Measurements from ENCODE around the gene TMEM132D. TPM values are rescaled to one million over a fixed set of nuclear protein-coding genes. Genes with fewer than 3 reads are reported as not detected.
"Not testable (repeated sequence)": the region's sequence is repeated elsewhere in the genome, so short reads cannot be mapped to it uniquely, and the experiment has no call there.

TMEM132D gene
- total RNA-seq, 1 donor from 2014 or later, result 15.2 TPM

DNA sequence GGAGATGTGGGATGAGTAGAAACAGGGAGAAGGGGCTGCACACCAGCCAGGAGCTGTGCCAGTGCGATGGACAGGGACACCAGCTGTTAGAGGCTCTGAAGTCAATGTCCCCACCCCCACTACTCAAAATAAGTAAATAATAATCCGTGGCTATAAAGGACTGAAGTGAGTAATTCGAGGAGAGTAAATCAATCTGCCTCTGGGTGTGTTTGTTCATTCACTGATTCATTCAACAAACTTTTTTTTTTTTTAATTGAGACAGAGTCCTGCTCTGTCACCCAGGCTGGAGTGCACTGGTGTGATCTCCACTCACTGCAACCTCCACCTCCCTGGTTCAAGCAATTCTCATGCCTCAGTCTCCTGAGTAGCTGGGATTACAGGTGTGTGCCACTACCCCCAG is 363.6 kb downstream of the TMEM132D start:
- peaks cover 8% of the 10 kb centered on the region for H3K9me3 Mint-ChIP-seq (ENCODE audit: unreplicated experiment)
- no peaks in the 10 kb centered on the region for H3K36me3 Mint-ChIP-seq (ENCODE audit: unreplicated experiment)
- no peak overlapping the region for H3K27ac Mint-ChIP-seq (ENCODE audit: unreplicated experiment)
- DNase-seq (ENCODE audit: extremely low spot score, unreplicated experiment), result no peak
- TF ChIP-seq, protein P1, sequence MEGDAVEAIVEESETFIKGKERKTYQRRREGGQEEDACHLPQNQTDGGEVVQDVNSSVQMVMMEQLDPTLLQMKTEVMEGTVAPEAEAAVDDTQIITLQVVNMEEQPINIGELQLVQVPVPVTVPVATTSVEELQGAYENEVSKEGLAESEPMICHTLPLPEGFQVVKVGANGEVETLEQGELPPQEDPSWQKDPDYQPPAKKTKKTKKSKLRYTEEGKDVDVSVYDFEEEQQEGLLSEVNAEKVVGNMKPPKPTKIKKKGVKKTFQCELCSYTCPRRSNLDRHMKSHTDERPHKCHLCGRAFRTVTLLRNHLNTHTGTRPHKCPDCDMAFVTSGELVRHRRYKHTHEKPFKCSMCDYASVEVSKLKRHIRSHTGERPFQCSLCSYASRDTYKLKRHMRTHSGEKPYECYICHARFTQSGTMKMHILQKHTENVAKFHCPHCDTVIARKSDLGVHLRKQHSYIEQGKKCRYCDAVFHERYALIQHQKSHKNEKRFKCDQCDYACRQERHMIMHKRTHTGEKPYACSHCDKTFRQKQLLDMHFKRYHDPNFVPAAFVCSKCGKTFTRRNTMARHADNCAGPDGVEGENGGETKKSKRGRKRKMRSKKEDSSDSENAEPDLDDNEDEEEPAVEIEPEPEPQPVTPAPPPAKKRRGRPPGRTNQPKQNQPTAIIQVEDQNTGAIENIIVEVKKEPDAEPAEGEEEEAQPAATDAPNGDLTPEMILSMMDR (IDR thresholded peaks at IDR 0.05), result no peak
- peaks cover 6% of the 10 kb centered on the region for H3K4me1 Mint-ChIP-seq (ENCODE audit: unreplicated experiment)
- H3K27me3 Mint-ChIP-seq (ENCODE audit: unreplicated experiment), result no peaks in the 10 kb centered on the region
- H3K4me3 Mint-ChIP-seq (ENCODE audit: unreplicated experiment), result no peak overlapping the region

DNA sequence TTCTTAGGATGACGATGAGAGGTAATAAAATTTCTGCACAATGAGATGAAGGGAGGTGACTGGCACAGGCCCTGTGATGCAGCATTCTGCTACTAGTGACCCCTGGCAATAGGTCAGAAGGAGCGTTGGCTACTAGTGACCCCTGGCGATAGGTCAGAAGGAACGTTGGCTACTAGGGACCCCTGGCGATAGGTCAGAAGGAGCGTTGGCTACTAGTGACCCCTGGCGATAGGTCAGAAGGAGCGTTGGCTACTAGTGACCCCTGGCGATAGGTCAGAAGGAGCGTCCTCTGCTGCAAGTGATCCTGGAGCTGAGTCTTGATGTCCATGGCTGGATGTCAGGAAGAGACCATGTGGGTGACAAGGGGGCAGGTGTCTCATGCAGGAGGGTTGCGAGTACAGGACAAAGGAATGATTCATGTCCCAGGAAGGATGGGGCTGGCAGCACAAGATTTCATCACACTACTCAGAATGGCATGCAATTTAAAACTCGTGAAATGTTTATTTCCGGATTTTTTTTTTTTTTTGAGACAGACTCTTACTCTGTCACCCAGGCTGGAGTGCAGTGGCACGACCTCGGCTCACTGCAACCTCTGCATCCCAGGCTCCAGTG is 365.0 kb downstream of the TMEM132D start:
- H3K9me3 Mint-ChIP-seq (ENCODE audit: unreplicated experiment); H3K27ac Mint-ChIP-seq (ENCODE audit: unreplicated experiment); H3K27me3 Mint-ChIP-seq (ENCODE audit: unreplicated experiment); H3K36me3 Mint-ChIP-seq (ENCODE audit: unreplicated experiment); H3K4me3 Mint-ChIP-seq (ENCODE audit: unreplicated experiment); DNase-seq (ENCODE audit: extremely low spot score, unreplicated experiment); H3K4me1 Mint-ChIP-seq (ENCODE audit: unreplicated experiment): not testable (repeated sequence)

DNA sequence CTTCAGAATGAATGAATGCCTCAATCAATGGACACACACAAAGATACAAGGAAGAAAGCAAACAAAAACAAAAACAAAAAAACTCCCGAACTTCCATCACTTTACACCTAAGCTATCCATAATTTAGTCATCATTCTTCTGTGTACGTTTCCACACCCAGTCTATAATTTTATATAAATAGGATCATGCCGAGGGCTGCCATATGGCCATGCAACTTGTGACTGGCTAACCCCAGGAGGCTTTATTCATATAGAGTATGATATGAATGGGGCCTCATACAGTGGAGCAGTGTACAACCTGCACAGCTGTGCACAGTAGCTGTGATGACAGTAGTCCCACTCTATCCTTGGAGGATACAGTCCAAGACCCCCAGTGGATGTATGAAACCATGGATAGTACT is 365.7 kb downstream of the TMEM132D start:
- H3K4me1 Mint-ChIP-seq (ENCODE audit: unreplicated experiment), result peaks cover 6% of the 10 kb centered on the region
- DNase-seq (ENCODE audit: extremely low spot score, unreplicated experiment), result no peak
- H3K4me3 Mint-ChIP-seq (ENCODE audit: unreplicated experiment), result no peak overlapping the region
- H3K27ac Mint-ChIP-seq (ENCODE audit: unreplicated experiment), result no peak overlapping the region
- no peaks in the 10 kb centered on the region for H3K27me3 Mint-ChIP-seq (ENCODE audit: unreplicated experiment)
- H3K36me3 Mint-ChIP-seq (ENCODE audit: unreplicated experiment), result no peaks in the 10 kb centered on the region
- peaks cover 8% of the 10 kb centered on the region for H3K9me3 Mint-ChIP-seq (ENCODE audit: unreplicated experiment)
- TF ChIP-seq, protein P1 (IDR thresholded peaks at IDR 0.05), result no peak

DNA sequence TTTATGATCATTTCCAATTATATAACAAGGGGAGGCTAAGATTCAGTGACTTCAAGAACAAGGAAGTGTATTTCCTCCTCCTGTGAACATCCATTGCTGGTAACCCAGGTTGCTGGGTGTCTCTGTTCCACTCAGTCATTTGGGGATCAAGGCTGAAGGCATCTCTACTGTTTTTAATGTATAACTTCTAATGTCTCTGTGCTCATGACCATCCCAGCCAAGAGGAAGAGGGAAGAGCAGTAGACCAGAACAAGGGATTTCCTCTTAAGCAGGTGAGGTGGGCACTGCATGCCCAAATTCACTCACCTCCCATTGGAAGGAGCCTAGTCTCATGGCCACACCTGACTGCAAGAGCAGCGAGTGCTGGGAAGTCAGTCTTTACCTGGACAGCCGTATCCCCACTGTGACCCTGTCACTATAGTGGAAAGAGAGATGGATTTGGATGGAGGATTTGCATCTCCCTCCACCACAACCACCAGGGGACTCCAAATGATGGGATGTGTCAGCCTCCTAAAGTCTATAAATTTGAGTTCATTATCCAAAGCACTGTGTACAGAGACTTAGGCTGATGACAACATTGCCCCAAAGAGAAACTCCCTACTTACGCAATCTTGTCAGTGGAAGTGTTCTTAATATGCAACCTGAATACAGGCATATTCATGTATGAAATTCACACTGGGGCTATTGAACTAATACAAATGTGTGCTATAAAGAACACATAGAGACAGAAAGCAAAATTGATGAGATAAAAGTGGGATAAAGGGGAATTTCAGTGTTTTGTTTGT is 368.7 kb downstream of the TMEM132D start:
- Mint-ChIP-seq H3K36me3 (ENCODE audit: unreplicated experiment) (no peaks in the 10 kb centered on the region), H3K9me3 (ENCODE audit: unreplicated experiment) (peaks cover 4% of the 10 kb centered on the region), H3K27me3 (ENCODE audit: unreplicated experiment) (no peaks in the 10 kb centered on the region), H3K27ac (ENCODE audit: unreplicated experiment) (no peak overlapping the region), H3K4me3 (ENCODE audit: unreplicated experiment) (no peak overlapping the region), H3K4me1 (ENCODE audit: unreplicated experiment) (peaks cover 10% of the 10 kb centered on the region)
- TF ChIP-seq, protein P1 (IDR thresholded peaks at IDR 0.05), result no peak
- DNase-seq (ENCODE audit: extremely low spot score, unreplicated experiment), result no peak

DNA sequence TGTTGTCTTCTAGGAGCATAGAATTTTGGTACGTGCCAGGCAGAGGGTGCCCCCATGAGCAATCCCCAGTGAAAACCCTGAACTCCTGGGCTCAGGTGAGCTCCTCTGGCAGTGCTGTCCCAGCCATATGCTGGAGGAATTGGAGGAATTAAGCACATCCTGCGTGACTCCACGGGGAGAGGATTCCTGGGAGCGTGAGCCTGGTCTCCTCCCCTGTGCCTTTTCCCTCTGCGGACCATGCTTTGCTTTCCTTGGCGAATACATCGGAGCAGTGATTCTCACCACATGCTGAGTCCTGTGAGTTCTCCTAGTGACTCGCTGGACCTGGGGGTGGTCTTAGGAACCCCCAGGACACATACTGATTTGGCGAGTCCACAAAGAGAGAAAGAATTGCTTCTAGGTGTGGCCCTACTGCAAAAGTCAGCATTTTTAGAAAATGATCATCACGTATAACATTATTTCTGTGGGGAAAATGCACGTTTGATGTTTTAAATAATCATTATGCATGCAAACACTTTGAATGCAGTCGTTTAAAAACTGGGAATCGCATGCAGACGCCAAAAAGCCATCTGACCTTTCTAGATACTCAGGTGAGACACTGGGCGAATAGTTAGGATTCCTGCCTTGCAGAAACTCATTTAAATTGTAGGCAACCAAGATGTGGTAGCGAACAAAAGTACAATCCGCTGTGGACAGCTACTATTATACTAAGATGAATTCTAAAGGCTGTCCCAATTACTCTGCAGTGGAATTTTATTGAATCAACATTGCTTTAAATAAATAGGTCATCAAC is 370.9 kb downstream of the TMEM132D start:
- Mint-ChIP-seq H3K36me3 (ENCODE audit: unreplicated experiment) (no peaks in the 10 kb centered on the region), H3K27me3 (ENCODE audit: unreplicated experiment) (no peaks in the 10 kb centered on the region), H3K27ac (ENCODE audit: unreplicated experiment) (no peak overlapping the region), H3K9me3 (ENCODE audit: unreplicated experiment) (peaks cover 5% of the 10 kb centered on the region), H3K4me1 (ENCODE audit: unreplicated experiment) (peaks cover 14% of the 10 kb centered on the region), H3K4me3 (ENCODE audit: unreplicated experiment) (no peak overlapping the region)
- no peak for DNase-seq (ENCODE audit: extremely low spot score, unreplicated experiment)
- TF ChIP-seq, protein P1 (IDR thresholded peaks at IDR 0.05), result no peak
